ENCODE data around the gene CD8B2.
"Not testable (repeated sequence)": the region's sequence is repeated elsewhere in the genome, so short reads cannot be mapped to it uniquely, and the experiment has no call there.

The CD8B2 gene

GRCh38 chr2:106551417-106552130 is 64.4 kb downstream of the CD8B2 start:
- DNase-seq (ENCODE audit: low read depth, low spot score): no peak

- no peak for DNase-seq (ENCODE audit: low read depth, low spot score)
Observed at GRCh38 chr2:106552921-106553320, 65.8 kb downstream of the CD8B2 start.

- DNase-seq (ENCODE audit: low read depth, low spot score): no peak
Observed at GRCh38 chr2:106553321-106553720, 66.2 kb downstream of the CD8B2 start.

- no peak for DNase-seq (ENCODE audit: low read depth, low spot score)
Observed at GRCh38 chr2:106554411-106554810, 67.2 kb downstream of the CD8B2 start.

- DNase-seq (ENCODE audit: low read depth, low spot score): no peak
Observed at GRCh38 chr2:106555053-106555452, 67.9 kb downstream of the CD8B2 start.

GRCh38 chr2:106559786-106560185 is 72.6 kb downstream of the CD8B2 start:
- not testable (repeated sequence) for DNase-seq (ENCODE audit: low read depth, low spot score)

GRCh38 chr2:106560773-106561172 is 73.6 kb downstream of the CD8B2 start:
- DNase-seq (ENCODE audit: low read depth, low spot score): no peak

- no peak for DNase-seq (ENCODE audit: low read depth, low spot score)
Observed at GRCh38 chr2:106561356-106561755, 74.2 kb downstream of the CD8B2 start.

- no peak for DNase-seq (ENCODE audit: low read depth, low spot score)
Observed at GRCh38 chr2:106561803-106562202, 74.6 kb downstream of the CD8B2 start.

GRCh38 chr2:106562268-106563186 is 75.4 kb downstream of the CD8B2 start:
- peak; percentile 18 for DNase-seq (ENCODE audit: low read depth, low spot score)

GRCh38 chr2:106563195-106563594 is 76.0 kb downstream of the CD8B2 start:
- DNase-seq (ENCODE audit: low read depth, low spot score): peak; percentile 38

GRCh38 chr2:106565599-106565998 is 78.4 kb downstream of the CD8B2 start:
- no peak for DNase-seq (ENCODE audit: low read depth, low spot score)

GRCh38 chr2:106566050-106566449 is 78.9 kb downstream of the CD8B2 start:
- DNase-seq (ENCODE audit: low read depth, low spot score): no peak

GRCh38 chr2:106566484-106566883 is 79.3 kb downstream of the CD8B2 start:
- DNase-seq (ENCODE audit: low read depth, low spot score): not testable (repeated sequence)

- no peak for DNase-seq (ENCODE audit: low read depth, low spot score)
Observed at GRCh38 chr2:106570316-106570715, 83.2 kb downstream of the CD8B2 start.
